HG03066 (cell line): ENCODE results near the gene HOMER3.

Source experiments
- ATAC-seq: cut with Tn5 transposase; IDR thresholded peaks from one replicate; pipeline ENCODE4 v1.9.1; 2021; ENCODE audit warnings: low read depth; ENCODE audit not compliant: unreplicated experiment

The HOMER3 gene

DNA sequence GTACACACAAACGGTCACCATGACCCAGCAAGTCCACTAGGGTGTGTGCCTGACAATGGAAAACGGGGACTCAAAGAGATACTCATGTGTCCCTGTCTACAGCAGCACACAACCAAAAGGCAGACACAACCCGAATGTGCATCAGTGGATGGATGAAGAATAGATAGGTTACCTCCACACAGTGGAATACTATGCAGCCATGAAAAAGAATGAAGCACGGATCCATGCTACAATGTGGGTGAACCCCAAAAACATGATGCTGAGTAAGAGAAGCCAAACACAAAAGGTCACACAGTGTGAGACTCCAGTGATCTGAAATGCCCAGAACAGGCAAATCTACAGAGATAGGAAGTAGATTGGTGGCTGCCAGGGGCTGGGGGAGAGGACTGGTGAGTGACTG, 54.0 kb downstream of the HOMER3 start:
- ATAC-seq, result no peak

DNA sequence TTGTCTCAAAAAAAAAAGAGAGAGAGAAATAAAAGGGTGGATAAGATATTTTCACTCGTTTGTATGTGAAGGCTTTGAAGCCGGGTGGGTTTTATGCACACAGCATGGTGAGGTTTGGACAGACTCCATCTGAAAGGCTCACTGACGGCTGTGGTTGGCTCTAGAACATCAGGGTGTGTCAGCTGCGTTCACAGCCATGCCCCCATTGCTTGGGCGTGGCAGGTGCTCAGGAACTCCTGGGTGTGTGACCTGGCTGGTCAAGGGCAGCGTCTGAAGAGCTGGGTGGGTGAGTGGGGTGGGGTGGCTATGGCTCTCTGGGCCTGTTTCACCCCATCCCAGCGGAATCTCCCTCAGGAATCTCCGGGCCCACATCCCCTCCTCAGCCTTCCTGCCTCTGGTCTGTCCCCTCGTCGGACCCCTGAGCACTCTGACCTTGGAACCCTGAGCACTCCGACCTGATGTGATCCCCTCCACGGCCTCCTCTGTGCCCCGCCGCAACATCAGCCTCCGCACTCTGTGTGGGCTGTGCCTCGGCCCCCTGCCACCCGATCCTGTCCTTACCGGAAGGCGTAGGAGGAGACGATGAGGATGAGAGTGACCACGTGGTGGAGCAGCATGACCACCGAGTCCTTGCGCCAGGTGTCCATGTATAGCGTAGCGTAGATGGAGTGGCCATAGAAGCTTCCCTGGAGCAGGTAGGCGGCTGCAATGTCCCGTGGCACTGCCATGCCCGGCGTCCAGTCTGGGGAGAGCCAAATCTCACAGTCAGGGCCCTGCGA, 57.3 kb downstream of the HOMER3 start:
- ATAC-seq, result no peak

- ATAC-seq, result no peak
These were observed 59.5 kb downstream of the HOMER3 start for GRCh38 chr19:18881491-18881890.

DNA sequence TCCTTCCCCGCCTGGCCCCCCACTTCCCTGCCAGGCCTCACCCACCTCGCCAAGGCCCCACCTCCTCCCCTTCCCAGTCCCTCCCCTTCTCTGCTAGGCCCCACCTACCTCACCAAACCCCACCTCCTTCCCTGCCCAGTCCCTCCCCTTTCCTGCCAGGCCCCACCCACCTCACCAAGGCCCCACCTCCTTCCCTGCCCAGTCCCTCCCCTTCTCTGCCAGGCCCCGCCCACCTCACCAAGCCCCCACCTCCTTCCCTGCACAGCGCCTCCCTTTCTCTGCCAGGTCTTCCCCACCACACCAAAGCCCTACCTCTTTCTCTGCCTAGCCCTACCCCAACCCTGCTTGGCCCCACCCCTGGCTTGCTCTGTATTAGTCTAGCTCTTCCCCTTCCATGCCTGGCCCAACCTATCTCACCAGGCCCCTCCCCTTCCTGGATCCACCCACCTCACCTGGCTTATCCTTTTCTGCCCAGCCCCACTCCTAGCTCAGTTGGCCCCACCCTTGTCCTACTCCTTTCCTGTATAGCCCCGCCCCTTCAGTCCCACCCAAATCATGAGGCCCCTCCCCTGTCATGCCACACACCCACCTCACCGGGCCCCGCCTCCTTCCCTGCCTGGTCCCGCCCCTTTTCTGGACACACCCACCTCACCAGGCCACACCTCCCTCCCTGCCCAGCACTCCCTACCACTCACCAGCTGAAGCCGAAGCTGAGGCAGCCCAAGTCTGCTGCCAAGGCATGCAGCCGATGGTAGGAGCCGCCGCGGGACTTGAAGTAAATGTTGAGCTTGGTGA, 61.2 kb downstream of the HOMER3 start:
- no peak for ATAC-seq
